Measurements from ENCODE around the gene AMIGO1.

Gene AMIGO1

GRCh38 chr1:109468061-109468460, 41.5 kb downstream of the AMIGO1 start:
- H3K4me3 ChIP-seq (ENCODE audit: extremely low read depth, insufficient read depth, low read length, poor library complexity, severe bottlenecking): no peak overlapping the region
- H3K36me3 ChIP-seq (ENCODE audit: control insufficient read depth, insufficient read depth, low read length): no peaks in the 10 kb centered on the region
- no peaks in the 10 kb centered on the region for H3K4me1 ChIP-seq (ENCODE audit: control insufficient read depth, insufficient read depth, low read length, poor library complexity, severe bottlenecking)
- H3K9me3 ChIP-seq (ENCODE audit: control insufficient read depth, low read length): no peaks in the 10 kb centered on the region
- no peak overlapping the region for H3K27ac ChIP-seq (ENCODE audit: low read depth, low read length, severe bottlenecking)
- WGBS, 2 experiments (ENCODE audit: insufficient coverage in 2 of 2): 80% methylated on average over 1 of the region's 1 CpG

- WGBS, 2 experiments (ENCODE audit: insufficient coverage in 2 of 2): 11 to 31% methylated on average over 8 to 11 of the region's 23 CpGs
- H3K27ac ChIP-seq (ENCODE audit: low read depth, low read length, severe bottlenecking): no peak overlapping the region
- no peaks in the 10 kb centered on the region for H3K36me3 ChIP-seq (ENCODE audit: control insufficient read depth, insufficient read depth, low read length)
- no peaks in the 10 kb centered on the region for H3K4me1 ChIP-seq (ENCODE audit: control insufficient read depth, insufficient read depth, low read length, poor library complexity, severe bottlenecking)
- H3K4me3 ChIP-seq (ENCODE audit: extremely low read depth, insufficient read depth, low read length, poor library complexity, severe bottlenecking): peak overlapping the region; percentile 5
- H3K9me3 ChIP-seq (ENCODE audit: control insufficient read depth, low read length): no peaks in the 10 kb centered on the region
Measured at GRCh38 chr1:109467301-109467777, 42.2 kb downstream of the AMIGO1 start.

GRCh38 chr1:109466452-109467300, 42.9 kb downstream of the AMIGO1 start, which contains the start of gene SYPL2:
SYPL2 (plus strand) TSS chr1:109466546; CDS start chr1:109466844, 298 bp downstream.
- no peaks in the 10 kb centered on the region for H3K36me3 ChIP-seq (ENCODE audit: control insufficient read depth, insufficient read depth, low read length)
- 0% methylated on average over 70 to 71 of the region's 88 CpGs for WGBS, 2 experiments (ENCODE audit: insufficient coverage in 2 of 2)
- peak within 1 kb of the TSS; percentile 46 for H3K4me3 ChIP-seq (ENCODE audit: extremely low read depth, insufficient read depth, low read length, poor library complexity, severe bottlenecking)
- H3K4me1 ChIP-seq (ENCODE audit: control insufficient read depth, insufficient read depth, low read length, poor library complexity, severe bottlenecking): no peaks in the 10 kb centered on the region
- no peaks in the 10 kb centered on the region for H3K9me3 ChIP-seq (ENCODE audit: control insufficient read depth, low read length)
- H3K27ac ChIP-seq (ENCODE audit: low read depth, low read length, severe bottlenecking): no peak within 1 kb of the TSS

GRCh38 chr1:109466125-109466451, 43.4 kb downstream of the AMIGO1 start:
- Histone ChIP-seq H3K4me3 (ENCODE audit: extremely low read depth, insufficient read depth, low read length, poor library complexity, severe bottlenecking) (peak overlapping the region; percentile 46), H3K27ac (ENCODE audit: low read depth, low read length, severe bottlenecking) (no peak overlapping the region), H3K36me3 (ENCODE audit: control insufficient read depth, insufficient read depth, low read length) (no peaks in the 10 kb centered on the region), H3K9me3 (ENCODE audit: control insufficient read depth, low read length) (no peaks in the 10 kb centered on the region), H3K4me1 (ENCODE audit: control insufficient read depth, insufficient read depth, low read length, poor library complexity, severe bottlenecking) (no peaks in the 10 kb centered on the region)
- 4 to 5% methylated on average over 13 to 23 of the region's 24 CpGs for WGBS, 2 experiments (ENCODE audit: insufficient coverage in 2 of 2)

GRCh38 chr1:109457819-109458218, 51.7 kb downstream of the AMIGO1 start:
- H3K36me3 ChIP-seq (ENCODE audit: control insufficient read depth, insufficient read depth, low read length): no peaks in the 10 kb centered on the region
- no peak overlapping the region for H3K4me3 ChIP-seq (ENCODE audit: extremely low read depth, insufficient read depth, low read length, poor library complexity, severe bottlenecking)
- peaks cover 13% of the 10 kb centered on the region for H3K9me3 ChIP-seq (ENCODE audit: control insufficient read depth, low read length)
- WGBS, 2 experiments (ENCODE audit: insufficient coverage in 2 of 2): 96 to 100% methylated on average over 2 to 3 of the region's 4 CpGs
- H3K4me1 ChIP-seq (ENCODE audit: control insufficient read depth, insufficient read depth, low read length, poor library complexity, severe bottlenecking): no peaks in the 10 kb centered on the region
- H3K27ac ChIP-seq (ENCODE audit: low read depth, low read length, severe bottlenecking): no peak overlapping the region

- H3K27ac ChIP-seq (ENCODE audit: low read depth, low read length, severe bottlenecking): no peak overlapping the region
- peaks cover 13% of the 10 kb centered on the region for H3K9me3 ChIP-seq (ENCODE audit: control insufficient read depth, low read length)
- no peak overlapping the region for H3K4me3 ChIP-seq (ENCODE audit: extremely low read depth, insufficient read depth, low read length, poor library complexity, severe bottlenecking)
- no CpG with 5 or more reads among the region's 1 CpG for WGBS, 2 experiments (ENCODE audit: insufficient coverage in 2 of 2)
- no peaks in the 10 kb centered on the region for H3K4me1 ChIP-seq (ENCODE audit: control insufficient read depth, insufficient read depth, low read length, poor library complexity, severe bottlenecking)
- no peaks in the 10 kb centered on the region for H3K36me3 ChIP-seq (ENCODE audit: control insufficient read depth, insufficient read depth, low read length)
Measured at GRCh38 chr1:109454497-109455133, 54.9 kb downstream of the AMIGO1 start.

Measured in mesodermal cell (in vitro differentiated cells).